ENCODE measurements around the gene STAU1. TPM values are rescaled to one million over a fixed set of nuclear protein-coding genes. Genes with fewer than 3 reads are reported as not detected.

The STAU1 gene
- total and polyA plus RNA-seq, 2 of the 13 experiments (the other 11 are each of a cell fraction or from before 2014, with no cell fraction given): 119 to 133 TPM

DNA sequence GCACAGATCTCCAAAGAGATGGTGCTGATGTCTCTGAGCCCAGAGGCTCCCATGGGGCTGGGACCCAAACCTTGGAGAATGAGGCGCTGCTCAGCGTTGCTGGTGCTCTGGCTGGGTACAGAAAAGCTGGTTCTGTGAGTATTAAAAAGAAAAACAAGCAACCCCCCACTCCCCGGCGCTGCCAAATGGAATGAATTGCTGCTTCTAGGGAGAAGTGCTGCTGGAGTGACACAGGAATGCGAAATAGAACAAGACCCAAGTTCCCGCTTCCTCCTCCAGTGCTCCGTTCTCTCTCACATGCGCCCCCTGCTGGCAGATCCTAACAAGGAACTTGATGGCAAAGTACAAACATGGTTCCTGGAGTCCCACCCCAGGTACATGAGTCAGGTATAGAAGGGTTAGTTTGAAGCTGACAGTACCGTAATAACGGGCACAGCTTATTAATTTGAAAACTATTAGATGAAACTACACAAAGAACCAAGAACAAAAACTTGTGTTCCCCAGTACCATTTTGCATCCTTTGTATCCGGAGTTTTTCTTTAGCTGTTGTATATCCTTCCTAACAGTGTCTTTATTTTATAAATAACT, 29.0 kb upstream of the STAU1 start (continued):
- no peak for TF ChIP-seq KLF9 (CRISPR knock-in tag; IDR thresholded peaks at IDR 0.05; ENCODE audit: low read depth)
- TF ChIP-seq, protein P1, sequence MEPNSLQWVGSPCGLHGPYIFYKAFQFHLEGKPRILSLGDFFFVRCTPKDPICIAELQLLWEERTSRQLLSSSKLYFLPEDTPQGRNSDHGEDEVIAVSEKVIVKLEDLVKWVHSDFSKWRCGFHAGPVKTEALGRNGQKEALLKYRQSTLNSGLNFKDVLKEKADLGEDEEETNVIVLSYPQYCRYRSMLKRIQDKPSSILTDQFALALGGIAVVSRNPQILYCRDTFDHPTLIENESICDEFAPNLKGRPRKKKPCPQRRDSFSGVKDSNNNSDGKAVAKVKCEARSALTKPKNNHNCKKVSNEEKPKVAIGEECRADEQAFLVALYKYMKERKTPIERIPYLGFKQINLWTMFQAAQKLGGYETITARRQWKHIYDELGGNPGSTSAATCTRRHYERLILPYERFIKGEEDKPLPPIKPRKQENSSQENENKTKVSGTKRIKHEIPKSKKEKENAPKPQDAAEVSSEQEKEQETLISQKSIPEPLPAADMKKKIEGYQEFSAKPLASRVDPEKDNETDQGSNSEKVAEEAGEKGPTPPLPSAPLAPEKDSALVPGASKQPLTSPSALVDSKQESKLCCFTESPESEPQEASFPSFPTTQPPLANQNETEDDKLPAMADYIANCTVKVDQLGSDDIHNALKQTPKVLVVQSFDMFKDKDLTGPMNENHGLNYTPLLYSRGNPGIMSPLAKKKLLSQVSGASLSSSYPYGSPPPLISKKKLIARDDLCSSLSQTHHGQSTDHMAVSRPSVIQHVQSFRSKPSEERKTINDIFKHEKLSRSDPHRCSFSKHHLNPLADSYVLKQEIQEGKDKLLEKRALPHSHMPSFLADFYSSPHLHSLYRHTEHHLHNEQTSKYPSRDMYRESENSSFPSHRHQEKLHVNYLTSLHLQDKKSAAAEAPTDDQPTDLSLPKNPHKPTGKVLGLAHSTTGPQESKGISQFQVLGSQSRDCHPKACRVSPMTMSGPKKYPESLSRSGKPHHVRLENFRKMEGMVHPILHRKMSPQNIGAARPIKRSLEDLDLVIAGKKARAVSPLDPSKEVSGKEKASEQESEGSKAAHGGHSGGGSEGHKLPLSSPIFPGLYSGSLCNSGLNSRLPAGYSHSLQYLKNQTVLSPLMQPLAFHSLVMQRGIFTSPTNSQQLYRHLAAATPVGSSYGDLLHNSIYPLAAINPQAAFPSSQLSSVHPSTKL (CRISPR knock-in tag; IDR thresholded peaks at IDR 0.05): peak; percentile 64
- 0 out of 2 replicates have a peak, but pooled peaks have one; percentile 53 for TF ChIP-seq RFXAP (CRISPR knock-in tag; IDR thresholded peaks at IDR 0.05; ENCODE audit: borderline replicate concordance)
- peak; percentile 72; the same call in 1 of the 2 replicates for TF ChIP-seq ZNF12 (CRISPR knock-in tag; IDR thresholded peaks at IDR 0.05)
- peak; percentile 75; the same call in 1 of the 2 replicates for TF ChIP-seq HOXA5 (CRISPR knock-in tag; IDR thresholded peaks at IDR 0.05)
- peak; percentile 52; the same call in 1 of the 2 replicates for TF ChIP-seq SIN3B (IDR thresholded peaks at IDR 0.05; ENCODE audit: low read length)
- no peak for TF ChIP-seq ZFP36L2 (CRISPR knock-in tag; IDR thresholded peaks at IDR 0.05)
- TF ChIP-seq, protein P2, sequence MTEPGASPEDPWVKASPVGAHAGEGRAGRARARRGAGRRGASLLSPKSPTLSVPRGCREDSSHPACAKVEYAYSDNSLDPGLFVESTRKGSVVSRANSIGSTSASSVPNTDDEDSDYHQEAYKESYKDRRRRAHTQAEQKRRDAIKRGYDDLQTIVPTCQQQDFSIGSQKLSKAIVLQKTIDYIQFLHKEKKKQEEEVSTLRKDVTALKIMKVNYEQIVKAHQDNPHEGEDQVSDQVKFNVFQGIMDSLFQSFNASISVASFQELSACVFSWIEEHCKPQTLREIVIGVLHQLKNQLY (CRISPR knock-in tag; IDR thresholded peaks at IDR 0.05): 0 out of 2 replicates have a peak, but pooled peaks have one; percentile 48
- TF ChIP-seq MIXL1 (CRISPR knock-in tag; IDR thresholded peaks at IDR 0.05): peak; percentile 86
- TF ChIP-seq MAZ (IDR thresholded peaks at IDR 0.05; ENCODE audit: borderline replicate concordance, low read depth, low read length): no peak
- peak; percentile 53; the same call in 1 of the 2 replicates for TF ChIP-seq MAZ (CRISPR knock-in tag; IDR thresholded peaks at IDR 0.05; ENCODE audit: low read depth)
- TF ChIP-seq ELF1 (CRISPR knock-in tag; IDR thresholded peaks at IDR 0.05): peak; percentile 83
- TF ChIP-seq, protein P3, sequence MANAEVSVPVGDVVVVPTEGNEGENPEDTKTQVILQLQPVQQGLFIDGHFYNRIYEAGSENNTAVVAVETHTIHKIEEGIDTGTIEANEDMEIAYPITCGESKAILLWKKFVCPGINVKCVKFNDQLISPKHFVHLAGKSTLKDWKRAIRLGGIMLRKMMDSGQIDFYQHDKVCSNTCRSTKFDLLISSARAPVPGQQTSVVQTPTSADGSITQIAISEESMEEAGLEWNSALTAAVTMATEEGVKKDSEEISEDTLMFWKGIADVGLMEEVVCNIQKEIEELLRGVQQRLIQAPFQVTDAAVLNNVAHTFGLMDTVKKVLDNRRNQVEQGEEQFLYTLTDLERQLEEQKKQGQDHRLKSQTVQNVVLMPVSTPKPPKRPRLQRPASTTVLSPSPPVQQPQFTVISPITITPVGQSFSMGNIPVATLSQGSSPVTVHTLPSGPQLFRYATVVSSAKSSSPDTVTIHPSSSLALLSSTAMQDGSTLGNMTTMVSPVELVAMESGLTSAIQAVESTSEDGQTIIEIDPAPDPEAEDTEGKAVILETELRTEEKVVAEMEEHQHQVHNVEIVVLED (CRISPR knock-in tag; IDR thresholded peaks at IDR 0.05; ENCODE audit: borderline replicate concordance): peak; percentile 38; the same call in 1 of the 2 replicates
- TF ChIP-seq, protein P4, sequence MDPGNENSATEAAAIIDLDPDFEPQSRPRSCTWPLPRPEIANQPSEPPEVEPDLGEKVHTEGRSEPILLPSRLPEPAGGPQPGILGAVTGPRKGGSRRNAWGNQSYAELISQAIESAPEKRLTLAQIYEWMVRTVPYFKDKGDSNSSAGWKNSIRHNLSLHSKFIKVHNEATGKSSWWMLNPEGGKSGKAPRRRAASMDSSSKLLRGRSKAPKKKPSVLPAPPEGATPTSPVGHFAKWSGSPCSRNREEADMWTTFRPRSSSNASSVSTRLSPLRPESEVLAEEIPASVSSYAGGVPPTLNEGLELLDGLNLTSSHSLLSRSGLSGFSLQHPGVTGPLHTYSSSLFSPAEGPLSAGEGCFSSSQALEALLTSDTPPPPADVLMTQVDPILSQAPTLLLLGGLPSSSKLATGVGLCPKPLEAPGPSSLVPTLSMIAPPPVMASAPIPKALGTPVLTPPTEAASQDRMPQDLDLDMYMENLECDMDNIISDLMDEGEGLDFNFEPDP (CRISPR knock-in tag; conservative IDR thresholded peaks at IDR 0.05): no peak
- TF ChIP-seq, protein P5, sequence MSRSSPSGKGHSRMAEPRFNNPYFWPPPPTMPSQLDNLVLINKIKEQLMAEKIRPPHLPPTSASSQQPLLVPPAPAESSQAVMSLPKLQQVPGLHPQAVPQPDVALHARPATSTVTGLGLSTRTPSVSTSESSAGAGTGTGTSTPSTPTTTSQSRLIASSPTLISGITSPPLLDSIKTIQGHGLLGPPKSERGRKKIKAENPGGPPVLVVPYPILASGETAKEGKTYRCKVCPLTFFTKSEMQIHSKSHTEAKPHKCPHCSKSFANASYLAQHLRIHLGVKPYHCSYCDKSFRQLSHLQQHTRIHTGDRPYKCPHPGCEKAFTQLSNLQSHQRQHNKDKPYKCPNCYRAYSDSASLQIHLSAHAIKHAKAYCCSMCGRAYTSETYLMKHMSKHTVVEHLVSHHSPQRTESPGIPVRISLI (CRISPR knock-in tag; IDR thresholded peaks at IDR 0.05; ENCODE audit: borderline replicate concordance): peak; percentile 28; the same call in 1 of the 2 replicates
- peak; percentile 52; the same call in 1 of the 2 replicates for TF ChIP-seq TBX2 (CRISPR knock-in tag; IDR thresholded peaks at IDR 0.05; ENCODE audit: borderline replicate concordance)
- peak; percentile 72; the same call in 1 of the 2 replicates for TF ChIP-seq ZNF205 (CRISPR knock-in tag; IDR thresholded peaks at IDR 0.05)
- TF ChIP-seq, protein P6, sequence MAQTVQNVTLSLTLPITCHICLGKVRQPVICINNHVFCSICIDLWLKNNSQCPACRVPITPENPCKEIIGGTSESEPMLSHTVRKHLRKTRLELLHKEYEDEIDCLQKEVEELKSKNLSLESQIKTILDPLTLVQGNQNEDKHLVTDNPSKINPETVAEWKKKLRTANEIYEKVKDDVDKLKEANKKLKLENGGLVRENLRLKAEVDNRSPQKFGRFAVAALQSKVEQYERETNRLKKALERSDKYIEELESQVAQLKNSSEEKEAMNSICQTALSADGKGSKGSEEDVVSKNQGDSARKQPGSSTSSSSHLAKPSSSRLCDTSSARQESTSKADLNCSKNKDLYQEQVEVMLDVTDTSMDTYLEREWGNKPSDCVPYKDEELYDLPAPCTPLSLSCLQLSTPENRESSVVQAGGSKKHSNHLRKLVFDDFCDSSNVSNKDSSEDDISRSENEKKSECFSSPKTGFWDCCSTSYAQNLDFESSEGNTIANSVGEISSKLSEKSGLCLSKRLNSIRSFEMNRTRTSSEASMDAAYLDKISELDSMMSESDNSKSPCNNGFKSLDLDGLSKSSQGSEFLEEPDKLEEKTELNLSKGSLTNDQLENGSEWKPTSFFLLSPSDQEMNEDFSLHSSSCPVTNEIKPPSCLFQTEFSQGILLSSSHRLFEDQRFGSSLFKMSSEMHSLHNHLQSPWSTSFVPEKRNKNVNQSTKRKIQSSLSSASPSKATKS (CRISPR knock-in tag; IDR thresholded peaks at IDR 0.05): no peak
